HK-2 (cell line): ENCODE data around the gene RABL3.
"Not testable (repeated sequence)": the region's sequence is repeated elsewhere in the genome, so short reads cannot be mapped to it uniquely, and the experiment has no call there.

Experiments used
- DNase-seq: peaks from one replicate; pipeline ENCODE4 v3.0.0-alpha.2; 2018; ENCODE audit not compliant: unreplicated experiment

The RABL3 gene, protein sequence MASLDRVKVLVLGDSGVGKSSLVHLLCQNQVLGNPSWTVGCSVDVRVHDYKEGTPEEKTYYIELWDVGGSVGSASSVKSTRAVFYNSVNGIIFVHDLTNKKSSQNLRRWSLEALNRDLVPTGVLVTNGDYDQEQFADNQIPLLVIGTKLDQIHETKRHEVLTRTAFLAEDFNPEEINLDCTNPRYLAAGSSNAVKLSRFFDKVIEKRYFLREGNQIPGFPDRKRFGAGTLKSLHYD

DNA sequence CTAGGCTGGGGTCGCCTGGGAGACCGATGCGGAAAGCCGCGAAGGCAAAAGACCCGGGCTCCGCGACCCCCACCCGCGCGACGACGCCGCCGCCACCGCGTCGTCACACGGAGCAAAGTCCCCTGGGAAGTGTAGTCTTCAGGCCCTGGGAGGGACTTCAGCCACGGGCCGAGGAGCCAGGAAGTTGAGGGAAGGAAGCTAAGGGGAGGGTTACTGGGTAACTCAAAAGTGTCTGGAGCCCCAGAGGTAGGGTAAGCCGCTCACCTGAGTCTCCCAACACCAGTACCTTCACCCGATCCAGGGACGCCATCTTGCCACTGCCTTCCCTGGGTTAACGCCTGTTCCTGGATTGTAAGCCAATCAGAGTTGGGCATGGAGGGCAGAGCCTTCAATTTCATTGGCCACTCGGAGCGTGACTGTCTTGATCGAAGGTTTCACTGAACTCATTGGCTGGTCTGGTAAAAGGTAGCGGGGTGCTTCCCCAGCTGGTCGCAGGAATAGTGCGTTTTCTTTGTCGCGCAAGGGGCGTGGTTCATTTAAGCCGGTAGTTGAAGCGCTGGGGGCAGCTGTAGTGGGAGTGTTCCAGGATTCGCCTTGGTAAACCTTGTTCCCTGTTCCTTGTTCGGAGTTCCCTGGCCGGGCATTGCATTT is at the start of gene RABL3, which contains the start of gene GTF2E1:
TSS of gene RABL3 (minus strand) at position 319 of the 651 bp plus-strand sequence. CDS start at position 310, 9 bp downstream.
TSS of gene GTF2E1 (plus strand) at position 547 of the 651 bp plus-strand sequence. CDS start 7,809 bp downstream, outside the sequence.
- DNase-seq: peak; percentile 98

DNA sequence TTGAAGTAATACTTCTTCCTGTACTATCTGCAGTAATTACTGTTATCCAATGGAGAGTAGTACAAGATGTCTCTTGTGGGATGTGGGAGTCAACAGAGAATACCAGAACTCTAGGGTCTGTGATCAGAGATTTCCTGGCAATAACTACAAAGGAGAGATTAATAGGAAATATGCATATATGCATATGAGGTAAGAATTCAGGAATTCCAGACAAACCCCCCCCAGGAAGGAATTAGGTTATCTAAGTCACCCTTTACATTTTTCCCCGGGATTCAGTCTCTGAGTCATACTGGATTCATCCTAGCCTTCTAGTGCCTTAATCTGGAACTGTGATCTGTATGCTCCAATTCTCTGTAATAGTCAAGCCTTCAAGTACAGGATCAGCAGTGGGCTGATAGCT is 49.6 kb upstream of the RABL3 start:
- no peak for DNase-seq

DNA sequence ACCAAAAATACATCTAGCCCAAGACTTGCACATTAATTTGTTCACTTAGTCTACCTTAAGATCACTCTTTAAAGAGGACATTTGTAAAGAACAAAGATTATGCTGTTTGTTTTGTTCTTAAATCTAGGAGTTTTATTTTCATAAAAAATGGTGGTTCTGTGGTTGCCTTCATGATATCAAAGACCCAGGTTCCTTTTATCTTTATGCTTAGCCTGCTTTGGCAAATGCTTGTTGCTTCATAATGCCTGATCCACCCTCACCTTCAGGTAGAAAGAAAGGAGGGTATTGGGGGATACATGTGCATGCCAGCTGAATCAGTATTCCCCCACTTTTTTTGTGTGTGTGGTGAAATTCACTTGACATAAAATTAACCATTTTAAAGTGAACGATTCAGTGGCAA is 48.7 kb upstream of the RABL3 start:
- no peak for DNase-seq

DNA sequence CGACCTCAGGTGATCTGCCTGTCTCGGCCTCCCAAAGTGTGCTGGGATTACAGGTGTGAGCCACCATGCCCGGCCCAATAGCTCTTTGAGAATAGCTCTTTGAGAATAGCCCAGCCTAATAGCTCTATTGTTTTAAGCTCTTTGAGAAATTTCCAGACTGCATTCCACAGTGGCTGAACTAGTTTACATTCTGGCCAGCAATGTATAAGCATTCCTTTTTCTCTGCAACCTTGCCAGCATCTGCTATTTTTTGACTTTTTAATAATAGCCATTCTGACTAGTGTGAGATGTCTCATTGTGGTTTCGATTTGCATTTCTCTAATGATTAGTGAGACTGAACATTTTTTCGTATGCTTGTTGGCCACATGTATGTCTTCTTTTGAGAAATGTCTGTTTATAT is 43.5 kb upstream of the RABL3 start:
- DNase-seq: not testable (repeated sequence)

DNA sequence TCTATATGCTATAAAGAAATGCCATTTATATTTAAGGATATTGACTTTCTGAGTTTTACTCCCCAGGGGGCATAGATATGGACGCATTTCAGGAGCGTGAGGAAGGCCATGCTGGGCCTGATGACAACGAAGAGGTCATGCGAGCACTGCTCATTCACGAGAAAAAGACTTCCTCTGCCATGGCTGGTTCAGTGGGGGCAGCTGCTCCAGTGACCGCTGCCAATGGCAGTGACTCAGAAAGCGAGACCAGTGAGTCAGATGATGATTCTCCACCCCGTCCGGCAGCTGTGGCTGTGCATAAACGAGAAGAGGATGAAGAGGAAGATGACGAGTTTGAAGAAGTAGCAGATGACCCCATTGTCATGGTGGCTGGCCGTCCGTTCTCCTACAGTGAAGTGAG is 38.7 kb upstream of the RABL3 start:
- DNase-seq: peak; percentile 91

DNA sequence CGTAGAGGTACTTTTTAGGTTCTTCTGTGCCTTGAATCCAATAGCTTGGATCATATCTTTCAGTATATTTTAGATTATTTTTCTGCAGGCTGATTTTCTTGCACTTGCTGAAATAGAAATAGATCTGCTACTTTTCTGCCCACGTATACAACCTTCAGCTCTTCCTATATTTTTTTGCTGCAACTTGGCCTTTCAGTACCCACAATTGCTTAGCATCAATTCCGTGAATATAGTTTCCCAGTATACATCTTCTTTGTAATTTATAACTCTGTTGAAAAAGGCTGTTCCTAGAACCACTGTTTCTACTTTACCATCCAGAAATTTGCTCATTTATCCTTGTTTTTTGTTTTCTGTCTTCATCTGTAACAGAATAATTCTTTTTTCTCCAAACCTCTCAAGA is 36.5 kb upstream of the RABL3 start:
- DNase-seq: no peak

DNA sequence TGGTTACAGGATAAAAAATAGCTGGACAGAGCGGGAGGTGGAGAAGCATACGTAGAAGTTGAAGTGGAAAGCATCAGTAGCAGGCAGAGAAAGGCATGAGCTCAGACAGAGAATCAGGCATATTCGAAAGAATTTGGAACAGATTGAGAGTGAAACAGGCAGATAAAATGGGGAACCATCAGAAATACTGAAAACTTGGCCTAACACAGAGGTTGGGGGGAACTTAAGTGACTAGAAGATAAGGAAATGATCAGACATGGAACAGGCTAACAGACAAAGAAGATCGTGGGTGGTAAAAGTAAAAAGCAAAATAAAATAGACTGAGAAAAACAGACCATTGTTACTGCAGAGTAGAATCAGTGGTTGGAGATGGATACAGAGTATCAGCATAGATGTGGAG is 33.1 kb upstream of the RABL3 start:
- no peak for DNase-seq

DNA sequence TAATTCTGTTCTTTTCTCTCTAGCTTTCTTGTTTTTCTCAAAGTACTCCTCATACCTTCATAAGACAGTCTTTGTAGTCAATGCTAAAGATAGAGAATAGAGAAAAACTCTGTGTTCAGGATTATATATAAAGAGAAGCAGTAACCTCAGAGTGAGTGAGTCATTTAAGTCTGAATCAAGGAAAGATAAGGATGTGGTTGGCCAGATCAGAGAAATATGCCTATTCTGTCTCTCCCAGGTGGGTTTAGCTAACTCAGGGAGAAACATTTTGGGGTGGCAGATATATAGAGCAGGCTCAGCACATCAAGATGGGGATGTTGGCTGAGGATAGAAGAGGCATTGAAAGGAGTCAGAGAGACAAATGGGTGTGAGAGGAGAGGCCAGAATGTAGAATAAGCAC is 31.6 kb upstream of the RABL3 start:
- no peak for DNase-seq

DNA sequence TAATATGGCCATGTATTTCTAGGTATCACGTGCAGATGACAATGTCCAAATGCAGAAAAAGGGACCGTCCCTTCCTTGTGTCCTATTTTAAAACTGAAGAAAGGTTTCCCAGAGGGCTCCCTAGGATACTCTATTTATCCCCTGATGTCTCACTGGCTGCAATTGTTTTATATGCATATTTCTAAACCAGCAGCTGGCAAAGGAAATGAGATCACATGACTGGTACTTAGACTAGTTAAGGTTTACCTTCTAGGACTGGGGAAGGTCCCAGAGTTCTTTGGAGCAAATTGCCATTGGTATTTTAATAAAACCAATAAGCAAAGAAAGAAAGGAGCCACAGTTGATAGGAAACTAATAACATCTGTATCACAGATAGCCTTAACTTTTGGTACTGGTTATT is 29.8 kb upstream of the RABL3 start:
- DNase-seq: no peak

DNA sequence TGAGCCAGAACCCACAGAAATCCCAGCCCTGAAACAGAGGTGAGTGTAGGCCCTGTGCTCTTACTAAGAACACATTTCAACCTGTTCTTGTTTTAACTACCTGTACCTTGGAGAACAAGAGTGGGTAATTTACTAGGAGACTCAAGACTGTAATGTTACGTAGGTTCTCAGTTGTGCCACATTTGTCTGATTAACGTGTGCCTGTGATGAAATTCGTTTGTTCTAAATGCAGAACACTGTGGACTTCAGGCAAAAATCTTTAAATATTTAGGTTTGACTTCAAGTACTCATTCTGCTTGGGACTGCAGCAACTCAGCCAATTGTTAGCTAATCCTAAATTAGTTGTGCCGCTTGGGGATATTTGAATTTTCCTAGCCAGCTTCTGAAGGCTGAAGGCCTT is 28.6 kb upstream of the RABL3 start:
- DNase-seq: no peak

DNA sequence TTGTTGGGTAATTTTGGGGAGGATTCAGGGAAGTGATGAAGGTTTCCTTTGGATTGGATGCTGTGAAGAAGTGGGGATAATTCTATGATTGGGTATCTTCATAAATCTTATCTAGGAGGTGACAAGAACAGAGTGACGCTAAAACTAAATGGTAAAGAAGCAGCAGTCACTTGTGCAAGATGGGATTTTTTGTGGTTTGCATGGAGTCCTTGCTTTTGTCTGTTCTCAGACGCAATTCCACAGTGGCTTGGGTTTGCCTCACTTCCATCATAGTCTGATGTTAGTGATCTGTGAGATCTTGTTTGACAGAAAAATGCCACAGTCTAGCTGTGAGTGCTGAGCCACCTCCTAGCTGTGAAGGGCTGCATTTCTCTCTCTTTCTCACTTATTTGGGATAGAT is 27.1 kb upstream of the RABL3 start:
- no peak for DNase-seq

DNA sequence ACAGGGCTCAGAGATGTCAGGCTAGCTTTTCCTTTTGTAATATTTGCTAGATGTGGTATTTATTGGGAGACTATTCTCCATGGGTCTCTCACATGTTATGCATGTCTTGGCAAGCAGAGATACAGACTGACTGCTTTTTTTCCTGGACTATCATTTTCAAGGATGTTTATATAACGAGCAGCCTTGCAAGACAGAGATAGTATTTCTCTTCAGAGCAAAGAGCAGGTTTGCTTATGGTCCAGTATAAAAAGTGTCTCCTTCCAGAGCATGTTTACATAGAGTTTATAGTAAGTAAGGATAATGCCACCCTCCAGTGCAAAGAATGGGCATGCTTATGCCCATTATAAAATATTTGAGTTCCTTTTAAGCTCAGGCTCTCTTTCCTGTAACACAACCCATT is 24.8 kb upstream of the RABL3 start:
- DNase-seq: no peak

DNA sequence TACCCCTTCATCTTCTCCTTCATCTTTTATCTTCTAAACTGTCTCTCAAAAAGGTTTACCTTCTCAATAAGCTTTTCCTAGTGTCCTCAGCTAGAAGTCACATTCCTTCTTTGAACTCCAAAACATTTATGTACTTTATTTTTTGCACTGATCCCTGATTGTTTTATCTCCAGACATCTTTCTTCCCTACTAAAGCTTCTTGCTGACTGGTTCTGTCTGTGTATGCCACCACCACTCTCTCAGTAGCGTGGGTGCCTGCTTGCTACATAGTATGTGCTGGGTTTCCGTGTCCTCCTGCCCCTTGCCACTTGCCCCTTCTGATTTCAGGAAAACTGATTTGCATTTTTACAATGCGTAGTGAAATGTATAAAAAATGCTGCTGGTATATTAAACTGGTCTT is 24.3 kb upstream of the RABL3 start:
- no peak for DNase-seq

DNA sequence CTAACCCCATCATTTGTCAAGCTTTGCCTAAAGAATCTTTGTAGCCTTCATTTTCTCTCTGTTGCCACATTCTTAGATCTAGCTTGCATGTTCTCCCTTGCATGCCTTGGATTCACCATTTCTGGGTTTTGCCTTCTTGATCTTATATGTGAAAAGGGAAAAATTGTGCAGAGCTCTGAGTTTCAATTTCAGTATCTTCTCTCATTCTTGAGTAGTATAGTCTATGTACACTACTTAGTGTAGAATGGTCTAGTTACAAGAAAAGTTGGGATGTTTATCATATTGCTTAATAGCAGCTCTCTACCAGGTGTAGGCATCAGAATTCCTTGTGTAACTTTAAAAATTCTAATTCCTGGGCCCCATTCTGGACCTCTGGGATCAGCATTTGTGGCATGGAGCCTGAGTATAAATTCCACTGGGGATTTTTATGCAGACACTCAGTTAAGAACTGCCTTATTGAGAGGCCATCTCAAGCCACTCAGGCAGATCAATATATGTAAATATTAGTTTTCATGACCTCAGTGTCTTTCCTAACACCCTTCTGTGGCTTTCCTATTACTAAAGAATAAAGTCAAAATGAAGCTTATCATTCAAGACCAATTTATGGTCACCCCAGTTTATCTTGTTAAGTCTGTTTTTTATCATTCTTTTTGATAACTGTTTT is 23.6 kb upstream of the RABL3 start:
- no peak for DNase-seq

DNA sequence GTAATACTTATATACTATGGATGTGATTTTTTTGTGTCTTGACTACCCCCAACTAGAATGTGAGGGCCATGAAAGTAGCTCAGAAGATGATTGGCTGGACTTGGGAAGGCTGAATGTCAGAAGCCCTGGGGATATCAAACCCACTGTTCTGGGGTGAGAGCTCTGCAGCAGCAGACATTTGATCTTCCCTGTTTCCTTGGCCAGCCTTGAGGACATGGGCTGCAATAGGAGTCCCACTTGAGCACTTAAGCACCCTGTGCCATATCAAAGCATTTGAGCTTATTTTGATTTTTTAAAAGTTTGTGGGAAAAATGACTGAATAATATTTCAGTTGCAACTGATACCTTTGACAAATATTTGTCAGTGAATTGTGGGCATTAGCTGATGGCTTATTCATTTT is 21.9 kb upstream of the RABL3 start:
- no peak for DNase-seq

DNA sequence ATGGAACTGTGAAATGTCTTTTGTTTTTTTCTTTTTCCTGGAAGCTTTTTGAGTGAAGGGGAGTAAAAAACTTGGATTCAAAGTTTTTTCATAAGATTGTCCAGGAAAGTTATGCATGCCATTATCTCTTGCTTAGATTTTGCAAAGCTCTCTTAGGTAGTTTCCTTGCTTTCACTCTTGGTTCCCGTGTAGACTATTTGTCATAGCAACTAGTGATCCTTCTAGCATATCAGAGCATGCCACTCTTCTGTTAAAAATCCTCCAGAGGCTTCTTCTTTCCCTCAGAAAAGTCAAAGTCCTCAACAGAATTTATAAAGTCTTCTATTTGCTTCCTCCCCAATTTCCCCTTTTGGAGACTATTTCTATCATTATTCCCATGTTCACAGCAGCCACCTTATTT is 21.3 kb upstream of the RABL3 start:
- DNase-seq: no peak

DNA sequence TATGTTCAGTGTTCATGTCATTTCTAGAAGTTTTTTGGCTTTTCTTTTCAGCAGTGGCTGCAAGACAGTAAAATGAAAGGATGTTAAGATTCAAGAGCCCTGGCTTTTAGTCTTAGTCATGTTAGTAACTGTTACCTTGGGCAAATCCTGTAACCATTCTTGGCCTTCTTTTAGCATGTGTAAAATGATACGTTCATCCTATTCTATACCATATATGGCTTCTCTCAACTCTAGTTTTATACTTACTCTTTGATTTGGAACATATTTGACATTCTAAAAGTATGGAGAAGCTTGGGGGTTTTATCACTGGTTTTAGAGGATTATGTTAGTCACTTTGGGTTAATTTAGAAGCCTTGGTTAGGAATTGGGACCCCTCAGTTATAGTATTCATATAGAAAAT is 20.3 kb upstream of the RABL3 start:
- no peak for DNase-seq

DNA sequence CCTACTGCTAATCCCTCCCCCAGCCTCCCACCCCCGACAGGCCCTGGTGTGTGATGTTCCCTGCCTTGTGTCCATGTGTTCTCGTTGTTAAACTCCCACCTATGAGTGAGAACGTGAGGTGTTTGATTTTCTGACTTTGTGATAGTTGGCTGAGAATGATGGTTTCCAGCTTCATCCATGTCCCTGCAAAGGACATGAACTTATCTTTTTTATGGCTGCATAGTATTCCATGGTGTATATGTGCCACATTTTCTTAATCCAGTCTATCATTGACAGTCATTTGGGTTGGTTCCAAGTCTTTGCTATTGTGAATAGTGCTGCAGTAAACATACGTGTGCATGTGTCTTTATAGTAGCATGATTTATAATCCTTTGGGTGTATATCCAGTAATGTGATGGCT is 16.2 kb upstream of the RABL3 start:
- DNase-seq: not testable (repeated sequence)

DNA sequence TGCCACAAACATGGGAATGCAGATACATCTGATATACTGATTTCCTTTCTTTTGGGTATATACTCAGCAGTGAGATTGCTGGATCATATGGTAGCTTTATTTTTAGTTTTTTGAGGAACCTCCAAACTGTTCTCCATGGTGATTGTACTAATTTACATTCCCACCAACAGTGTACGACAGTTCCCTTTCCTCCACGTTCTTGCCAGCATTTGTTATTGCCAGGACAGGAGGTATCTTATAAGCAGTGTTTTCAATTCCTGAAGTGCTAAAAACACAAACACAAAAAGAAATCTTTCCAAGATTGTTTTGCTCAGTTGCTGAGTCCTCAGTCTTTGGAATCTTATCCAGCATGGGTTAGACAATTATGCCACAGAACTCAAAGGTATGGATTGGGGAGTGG is 13.7 kb upstream of the RABL3 start:
- no peak for DNase-seq

DNA sequence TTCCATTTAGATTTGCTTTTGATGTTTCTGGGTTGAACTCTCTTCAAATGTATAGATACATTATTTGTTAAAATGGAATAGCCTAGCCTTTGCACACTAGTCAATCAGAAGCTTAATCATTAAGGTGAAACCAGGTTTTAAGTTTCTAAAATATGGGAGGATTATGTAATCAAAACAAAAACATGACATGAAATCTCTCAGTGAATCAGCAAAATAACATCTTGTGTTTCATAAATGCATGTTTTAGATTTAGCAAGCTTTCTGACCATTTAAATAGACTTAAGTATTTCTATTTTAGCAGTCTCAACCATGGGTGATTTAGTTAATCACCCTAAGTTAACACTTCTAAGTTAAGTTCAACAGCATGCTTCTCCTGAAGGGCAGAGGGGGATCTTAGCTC is 11.5 kb upstream of the RABL3 start:
- DNase-seq: no peak

DNA sequence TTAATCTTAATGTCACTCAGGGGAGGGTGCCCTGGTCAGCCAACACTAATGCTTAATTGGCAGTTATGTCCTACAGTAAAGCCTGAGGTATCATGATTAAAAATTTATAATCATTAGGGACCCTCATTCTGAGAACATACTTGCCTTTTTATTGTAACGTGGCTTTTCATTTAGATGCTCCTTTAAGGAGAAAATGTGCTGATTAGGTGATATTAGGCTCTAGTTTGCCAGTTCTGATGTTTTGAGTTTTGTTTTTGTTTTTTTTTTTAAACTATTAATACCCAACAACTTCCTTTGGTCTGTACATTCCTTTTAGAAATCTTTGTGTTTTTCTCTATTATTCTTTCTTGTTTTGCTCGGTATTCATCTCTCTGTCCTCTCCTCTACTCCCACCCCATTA is 10.5 kb upstream of the RABL3 start:
- no peak for DNase-seq

DNA sequence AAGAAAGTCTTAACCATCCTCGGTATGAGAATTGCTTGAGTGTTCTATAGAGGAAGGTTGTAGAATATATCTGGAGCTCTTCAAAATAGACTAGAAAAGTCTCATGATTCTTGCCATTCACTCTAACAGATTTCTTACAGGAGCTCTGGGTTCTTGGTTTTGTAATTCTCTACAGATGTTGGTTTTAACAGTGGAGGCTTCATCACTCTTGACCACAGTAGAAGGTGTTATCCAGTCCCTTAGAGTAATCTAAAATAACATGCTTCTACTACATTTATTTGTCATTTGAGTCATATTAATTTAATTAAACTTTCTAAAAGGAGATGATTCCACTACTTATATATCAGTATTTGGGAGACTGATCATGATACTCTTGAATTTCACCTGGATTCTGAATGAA is 9.9 kb upstream of the RABL3 start:
- no peak for DNase-seq

DNA sequence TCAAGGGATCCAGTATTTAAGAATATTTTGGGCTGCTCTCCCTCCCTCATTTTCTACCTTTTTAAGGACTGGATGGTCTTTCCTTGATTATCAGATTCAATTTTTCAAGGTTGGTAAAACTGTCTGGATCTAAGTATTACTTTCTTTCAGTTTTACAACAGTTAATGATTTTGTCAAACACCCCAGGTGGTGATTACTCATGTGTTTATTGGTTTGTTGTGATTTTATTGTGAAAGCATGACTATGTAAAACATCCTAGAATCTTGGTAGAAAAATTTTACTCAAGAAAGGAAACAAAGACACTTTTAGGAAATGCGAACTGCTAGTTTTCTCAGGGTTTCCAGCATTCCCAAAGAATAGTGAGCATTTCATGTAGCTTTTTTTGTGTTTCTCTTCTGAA is 7.5 kb upstream of the RABL3 start:
- no peak for DNase-seq
